Left hindlimb (tissue), 1 donor: ENCODE measurements around the gene COL27A1.

ENCODE experiments used
- DNase-seq: peaks from one replicate; pipeline ENCODE4 v3.0.0-alpha.2; 2018

The COL27A1 gene

GRCh38 chr9:114347675-114348074 lies 192.3 kb downstream of the COL27A1 start:
- no peak for DNase-seq

- DNase-seq = no peak
These were observed 193.0 kb downstream of the COL27A1 start for GRCh38 chr9:114348261-114348905.

DNA sequence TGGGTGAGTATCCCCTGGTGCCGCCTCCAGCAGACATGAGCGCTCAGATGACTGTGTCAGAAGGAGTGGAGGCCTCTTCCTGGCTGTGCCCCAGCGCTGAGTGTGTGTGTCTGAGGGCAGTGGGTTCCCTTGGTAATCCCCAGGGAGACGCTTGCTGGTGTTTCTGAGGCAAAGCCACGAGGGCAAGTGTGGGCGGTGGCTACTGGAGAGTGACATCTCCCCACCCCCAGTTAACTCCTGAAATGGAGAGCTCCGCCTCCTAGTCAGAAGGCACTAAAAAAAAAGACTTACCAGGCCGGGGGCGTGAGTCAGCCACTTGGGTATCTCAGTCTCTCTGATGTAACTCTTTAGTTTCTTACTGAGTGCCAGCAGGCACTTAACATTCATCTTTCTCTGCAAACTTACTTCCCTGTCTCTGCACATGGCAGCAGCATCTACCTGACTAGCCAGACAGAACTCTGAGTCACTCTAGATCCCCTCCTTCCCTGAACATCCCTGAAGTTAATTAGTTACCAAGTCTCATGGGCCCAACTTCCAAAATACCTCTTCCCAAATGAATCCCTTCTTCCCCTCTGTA lies 193.7 kb downstream of the COL27A1 start:
- DNase-seq = no peak

DNA sequence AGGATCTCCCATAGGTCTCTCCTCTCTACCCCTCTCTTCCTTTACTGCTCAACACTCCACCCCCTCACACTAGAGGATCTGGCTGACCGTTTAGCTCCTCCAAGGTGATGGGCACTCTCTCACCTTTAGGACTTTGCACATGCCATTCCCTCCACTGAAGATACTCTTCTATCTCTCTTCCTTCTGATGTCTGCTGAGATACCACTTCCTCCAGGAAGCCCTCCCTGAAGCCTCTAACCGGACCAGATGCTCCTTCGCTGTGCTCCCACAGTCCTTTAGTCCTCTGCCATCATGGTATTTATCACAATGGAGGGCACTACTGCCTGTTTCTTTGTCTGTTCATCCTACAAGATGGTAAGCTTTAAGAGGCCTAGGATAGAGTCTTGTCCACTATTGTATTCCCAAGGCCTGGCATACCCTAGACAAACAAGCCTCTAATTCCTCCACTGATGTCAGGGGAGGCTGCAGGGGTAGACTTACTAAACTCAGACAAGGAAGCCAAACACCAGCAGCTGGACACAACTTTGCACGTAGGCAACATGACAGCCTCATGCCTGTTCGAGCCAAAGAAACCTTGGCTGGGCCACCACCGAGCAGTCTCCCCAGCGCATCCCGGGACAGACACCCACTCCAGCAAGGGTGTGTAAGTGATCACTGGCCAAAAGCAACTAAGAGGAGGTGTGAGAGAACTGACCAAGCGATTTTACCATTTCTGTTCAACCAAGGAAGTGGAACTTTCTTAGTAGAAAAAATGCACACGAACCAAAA lies 194.6 kb downstream of the COL27A1 start:
- DNase-seq = no peak

DNA sequence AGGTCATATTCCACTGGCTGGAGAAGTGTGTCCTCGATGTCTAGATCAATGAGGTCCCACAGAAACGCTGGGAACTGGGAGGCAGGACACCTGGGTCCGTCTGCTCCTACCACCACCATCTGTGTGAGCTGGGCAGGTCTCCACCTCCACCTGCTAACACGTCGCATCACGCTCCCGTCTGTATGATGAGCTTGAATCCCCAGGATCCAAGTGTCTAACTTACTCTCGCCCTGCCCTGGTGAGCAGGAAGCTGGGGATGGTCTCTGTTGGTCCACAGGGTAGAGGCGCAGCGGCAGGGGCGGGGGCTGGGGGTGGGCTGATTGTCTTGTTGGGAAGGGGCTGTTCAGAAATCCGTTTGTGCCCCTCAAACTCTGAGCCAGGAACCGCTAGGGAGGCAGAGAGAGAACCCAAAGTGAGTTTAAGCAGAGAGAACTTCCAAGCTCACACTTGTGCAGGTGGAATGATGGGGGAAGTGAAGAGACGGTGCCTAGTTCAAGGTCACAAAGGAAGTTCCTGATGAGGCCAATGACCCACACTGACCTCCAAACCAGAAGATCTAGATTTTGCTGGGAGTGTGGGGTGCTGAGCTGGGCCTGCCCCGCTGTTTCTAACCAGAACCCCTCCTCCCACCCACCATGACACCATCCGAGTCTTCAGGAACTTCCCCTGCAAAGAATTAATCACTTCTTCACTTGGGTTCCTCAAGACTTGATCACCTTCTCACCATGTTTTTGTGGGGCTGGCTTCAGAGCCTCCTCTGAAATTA lies 195.5 kb downstream of the COL27A1 start:
- no peak for DNase-seq

DNA sequence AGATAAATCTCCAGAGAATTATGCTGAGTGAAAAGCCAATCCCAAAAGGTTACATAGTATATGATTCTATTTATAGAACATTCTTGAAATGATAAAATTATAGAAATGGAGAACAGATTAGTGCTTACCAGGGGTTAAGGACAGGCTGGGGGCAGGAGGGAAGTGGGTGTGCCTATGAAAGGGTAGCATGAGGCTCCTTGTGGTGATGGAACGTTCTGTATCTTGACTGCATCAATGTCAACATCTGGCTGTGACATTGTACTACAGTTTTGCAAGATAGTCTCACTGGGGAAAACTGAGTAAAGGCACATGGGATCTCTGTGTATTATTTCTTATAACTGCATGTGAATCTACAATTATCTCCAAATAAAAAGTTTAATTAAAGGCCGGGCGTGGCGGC lies 196.6 kb downstream of the COL27A1 start:
- DNase-seq = no peak

DNA sequence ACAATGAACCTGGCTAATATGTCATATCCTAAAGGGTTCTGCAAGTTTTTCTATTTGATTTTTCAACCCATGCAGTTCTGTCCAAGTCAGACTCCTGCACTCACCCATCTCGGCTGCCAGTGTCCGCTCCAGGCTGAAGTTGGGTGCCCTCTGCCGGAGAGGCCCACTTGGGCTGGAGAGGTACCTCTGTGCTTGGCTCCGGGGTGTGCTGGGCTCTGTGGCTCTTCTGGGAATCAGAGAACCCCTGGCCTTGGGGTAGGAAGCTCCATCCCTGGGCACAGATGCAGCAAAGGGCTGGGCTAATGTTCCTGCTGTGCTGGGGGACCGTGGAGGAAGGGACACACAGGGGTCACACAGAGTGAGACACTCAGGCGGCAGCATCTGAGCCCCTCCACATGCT lies 200.5 kb downstream of the COL27A1 start:
- DNase-seq = no peak

DNA sequence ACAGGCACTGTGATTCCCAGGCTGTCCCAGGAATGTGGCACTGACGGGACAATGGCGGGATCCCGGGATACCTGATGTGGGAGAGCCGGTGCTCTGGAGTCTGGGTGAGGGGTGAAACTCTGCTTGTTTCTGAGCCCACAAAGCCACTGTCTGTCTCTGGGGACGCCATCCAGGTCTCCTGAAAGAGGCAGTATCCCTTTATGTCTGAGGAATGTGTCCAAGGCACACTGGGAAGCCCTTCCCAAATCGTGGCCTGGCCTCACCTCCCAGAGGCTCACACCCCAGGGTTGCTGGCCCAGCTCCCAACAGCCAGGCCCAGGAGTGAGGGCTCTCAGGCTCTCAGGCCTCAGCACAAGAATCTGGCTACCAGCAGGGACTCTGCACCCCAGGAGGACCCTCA lies 201.5 kb downstream of the COL27A1 start:
- no peak for DNase-seq

DNA sequence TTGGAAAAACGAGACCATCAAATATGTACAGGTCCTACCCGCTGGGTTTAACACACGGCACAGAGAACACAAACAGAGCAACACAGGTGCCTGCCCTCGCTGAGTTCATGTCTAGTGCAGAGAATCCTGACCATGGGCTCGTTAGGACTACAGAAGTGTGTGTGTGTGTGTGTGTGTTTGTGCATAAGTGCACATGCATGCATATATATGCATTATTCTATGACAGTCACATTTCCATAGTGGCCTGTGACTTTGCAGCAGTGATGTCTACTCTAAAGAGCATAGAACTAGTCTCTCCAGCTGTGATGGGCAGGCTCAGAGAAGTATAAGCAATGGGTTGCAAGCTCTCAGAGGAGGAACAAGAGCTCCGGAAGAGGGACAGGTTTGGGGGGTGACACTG lies 202.0 kb downstream of the COL27A1 start:
- no peak for DNase-seq

- DNase-seq = no peak
These were observed 202.6 kb downstream of the COL27A1 start for GRCh38 chr9:114357911-114358328.

- no peak for DNase-seq
These were observed 204.5 kb downstream of the COL27A1 start for GRCh38 chr9:114359801-114360200.

- DNase-seq = no peak
These were observed 206.2 kb downstream of the COL27A1 start for GRCh38 chr9:114361542-114361941.
